Pancreas (tissue), 10 donors: ENCODE results near the gene FGF19. TPM values are rescaled to one million over a fixed set of nuclear protein-coding genes. Genes with fewer than 3 reads are reported as not detected.

Experiments used
- ATAC-seq, 4 donors: fragments of 200-7000 bp; cut with Tn5 transposase; one replicate each; pipeline versions ENCODE4 v1.8.0 to v1.9.1; 2020; ENCODE audit warnings: mild to moderate bottlenecking in 4 of 4, moderate library complexity in 4 of 4
- DNase-seq, 6 donors: peaks; one replicate each; pipeline ENCODE4 v3.0.0-alpha.2; 2020
- FAIRE-seq: peaks from 2 replicates; lab custom pipeline; 2012; peaks lifted over from hg19 to GRCh38; lab: Jason Lieb, UNC
- H3K27ac ChIP-seq, 4 donors: fragments of 200-600 bp; sonication (generic); 1 replicate in 3 of 4; 2 replicates in 1 of 4; pipeline versions ENCODE4 v1.5.0 to v1.8.0; 2020
- H3K27me3 ChIP-seq, 4 donors: fragments of 200-600 bp; one replicate each; pipeline ENCODE4 v1.8.0; 2021
- H3K36me3 ChIP-seq, 3 donors: fragments of 200-600 bp; sonication (generic) in 1 of 3; one replicate each; pipeline versions ENCODE4 v1.5.0 to v1.8.0; 2020 to 2021
- H3K4me1 ChIP-seq, 3 donors: fragments of 200-600 bp; one replicate each; pipeline ENCODE4 v1.8.0; 2021
- H3K4me3 ChIP-seq, 4 donors: fragments of 200-600 bp; sonication (generic) in 2 of 4; one replicate each; pipeline versions ENCODE4 v1.5.0 to v1.8.0; 2020 to 2021
- H3K9me3 ChIP-seq, 4 donors: fragments of 200-600 bp; one replicate each; pipeline ENCODE4 v1.8.0; 2021
- CTCF ChIP-seq, 4 donors: fragments of 200-600 bp; sonication (generic) in 3 of 4; IDR thresholded peaks; one replicate each; pipeline versions ENCODE4 v1.5.0 to v1.8.0; 2021; ENCODE audit warnings: antibody characterized with exemption in 4 of 4
- WGBS, 2 donors: extraction: QIAGEN DNeasy Blood & Tissue Kit; methylation state at CpG; one replicate each; pipeline ENCODE4 v1.1.7; 2013; 5-methylcytosine and 5-hydroxymethylcytosine counted together
- intact Hi-C, 3 donors: fragments of 100-400 bp; cut with DNase I; formaldehyde crosslinking; loops; one replicate each; pipeline versions ENCODE4 v1.11.1 to v1.14.2; 2022
- polyA plus RNA-seq, 2 donors: library from polyadenylated mRNA; stranded (reverse); fragments of 200-250 nt; gene quantifications; one replicate each; pipeline ENCODE4 v1.2.3, GENCODE V29; 2013
- total RNA-seq, 6 donors: library from RNA; stranded (reverse); fragmentation: NEBNext Ultra II Directional in 4 of 6; extraction: Animal tissue kit (Norgen Biotek cat#: 25700) in 4 of 6; gene quantifications; one replicate each; pipeline versions ENCODE4 v1.2.1 to v1.2.4, GENCODE V29; 2021 to 2023
- donor health status: healthy with polysubstance abuse.
- donor health status: DM: no; HTN: no; CAD: no; lungs with moderate emphysema.
- donor health status: DM: no; HTN: no; CAD: no.
- donor health status: control.
- donor health status: control.
- donor health status: Bipolar disorder and iron deficiency.
- donor health status: DM: yes; HTN: yes; CAD: no.
- donor health status: DM: no; HTN: no; CAD: no.
- donor health status: DM: no; HTN: no; CAD: no.
- donor health status: DM: yes; HTN: yes; CAD: no.

The FGF19 gene
- total and polyA plus RNA-seq, 8 donors = 0.06 to 0.28 (median 0.07) TPM; not detected in 3

DNA sequence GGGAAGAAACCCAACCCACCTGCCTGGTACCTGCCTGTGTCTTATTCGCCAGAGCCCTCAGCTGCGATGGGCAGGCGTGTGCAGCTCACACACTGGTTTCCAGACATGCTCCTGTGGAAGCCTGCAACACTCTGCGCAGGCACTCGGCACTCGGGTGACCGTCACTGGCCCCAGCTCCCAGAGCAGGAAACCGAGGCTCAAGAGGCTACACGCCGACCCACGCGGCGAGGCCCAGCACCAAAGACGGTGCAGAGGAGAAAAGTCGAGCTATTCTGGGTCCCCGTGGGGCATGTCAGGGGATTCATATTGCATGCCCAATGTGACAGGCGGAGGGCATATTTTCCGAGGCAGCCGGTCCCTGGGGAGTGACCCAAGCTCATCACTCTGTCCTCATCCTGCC lies 11.6 kb upstream of the FGF19 start:
- no peaks in the 10 kb centered on the region for H3K36me3 ChIP-seq
- no peak overlapping the region for H3K27ac ChIP-seq
- ATAC-seq (no peak), DNase-seq (no peak), FAIRE-seq (no peak)
- no peak for TF ChIP-seq CTCF (IDR thresholded peaks at IDR 0.05)
- H3K9me3 ChIP-seq = no peaks in the 10 kb centered on the region
- intact Hi-C loops = no loop called here
- H3K27me3 ChIP-seq = no peaks in the 10 kb centered on the region
- no peak overlapping the region for H3K4me3 ChIP-seq
- 70 to 75% methylated on average over 19 of the region's 19 CpGs for WGBS, 2 donors
- no peaks in the 10 kb centered on the region for H3K4me1 ChIP-seq

GRCh38 chr11:69711822-69712801 lies 8.3 kb upstream of the FGF19 start:
- FAIRE-seq = no peak
- 69 to 78% methylated on average over 25 to 28 of the region's 28 CpGs for WGBS, 2 donors
- Histone ChIP-seq H3K27ac (no peak overlapping the region), H3K36me3 (no peaks in the 10 kb centered on the region), H3K9me3 (no peaks in the 10 kb centered on the region), H3K4me1 (no peaks in the 10 kb centered on the region), H3K4me3 (no peak overlapping the region), H3K27me3 (no peaks in the 10 kb centered on the region)
- no peak for DNase-seq
- no peak for TF ChIP-seq CTCF (IDR thresholded peaks at IDR 0.05)
- intact Hi-C loops = no loop called here
- ATAC-seq = no peak

- WGBS, 2 donors = 57 to 61% methylated on average over 15 of the region's 15 CpGs
- peaks cover 0 to 20% (median 9%) of the 10 kb centered on the region in 4 donors for H3K27me3 ChIP-seq
- H3K4me3 ChIP-seq = no peak overlapping the region
- no peaks in the 10 kb centered on the region for H3K36me3 ChIP-seq
- H3K9me3 ChIP-seq = no peaks in the 10 kb centered on the region
- ATAC-seq (no peak), DNase-seq (no peak), FAIRE-seq (no peak)
- H3K27ac ChIP-seq = no peak overlapping the region
- no peak for TF ChIP-seq CTCF (IDR thresholded peaks at IDR 0.05)
- intact Hi-C loops = no loop called here
- peaks cover 0 to 2% (median 0%) of the 10 kb centered on the region in 3 donors for H3K4me1 ChIP-seq
Measured at GRCh38 chr11:69708736-69709401, 5.0 kb upstream of the FGF19 start.

GRCh38 chr11:69707176-69707575 lies 3.4 kb upstream of the FGF19 start:
- intact Hi-C loops = no loop called here

More at GRCh38 chr11:69707176-69707575, 3.4 kb upstream of the FGF19 start:
- Histone ChIP-seq H3K4me1 (peaks cover 0 to 2% (median 0%) of the 10 kb centered on the region in 3 donors), H3K27ac (no peak overlapping the region), H3K27me3 (peaks cover 0 to 35% (median 11%) of the 10 kb centered on the region in 4 donors), H3K36me3 (no peaks in the 10 kb centered on the region), H3K4me3 (no peak overlapping the region), H3K9me3 (no peaks in the 10 kb centered on the region)
- no peak for TF ChIP-seq CTCF (IDR thresholded peaks at IDR 0.05)
- peak in 2 of 4 donors; percentile 43 to 51 for ATAC-seq
- WGBS, 2 donors = 27 to 29% methylated on average over 7 of the region's 7 CpGs
- no peak for DNase-seq
- no peak for FAIRE-seq
